ENCODE measurements around the gene RGSL1.

Gene RGSL1

GRCh38 chr1:182561456-182561855 is 111.5 kb downstream of the RGSL1 start:
- no peak overlapping the region for H3K27ac ChIP-seq (ENCODE audit: low read depth, low read length)
- no peaks in the 10 kb centered on the region for H3F3A ChIP-seq (ENCODE audit: control insufficient read depth, insufficient read depth)
- H3K27me3 ChIP-seq (ENCODE audit: control insufficient read depth, low read length), result no peaks in the 10 kb centered on the region
- H4K20me1 ChIP-seq (ENCODE audit: control insufficient read depth, insufficient read depth, low read depth, low read length), result no peaks in the 10 kb centered on the region
- 0 out of 2 replicates have a peak, but pooled peaks cover 3% of the 10 kb centered on the region for H3K4me1 ChIP-seq (ENCODE audit: control insufficient read depth, low read length)
- no peaks in the 10 kb centered on the region for H3K9me3 ChIP-seq (ENCODE audit: control insufficient read depth, insufficient read depth, low read length)
- no peak for TF ChIP-seq EZH2phosphoT487 (IDR thresholded peaks at IDR 0.05; ENCODE audit: borderline replicate concordance, low read length)
- no peaks in the 10 kb centered on the region for H3K79me2 ChIP-seq (ENCODE audit: control insufficient read depth, low read length)
- no peak overlapping the region for H3K4me2 ChIP-seq (ENCODE audit: low read length)
- H3K36me3 ChIP-seq (ENCODE audit: control insufficient read depth, low read length), result no peaks in the 10 kb centered on the region
- no peaks in the 10 kb centered on the region; the same call in 1 of the 2 replicates for H3K9me2 ChIP-seq (replicated peaks; ENCODE audit: control insufficient read depth, low read length)
- H3K4me3 ChIP-seq (ENCODE audit: low read length), result no peak overlapping the region

- no peak overlapping the region for H3K4me3 ChIP-seq (ENCODE audit: low read length)
- H3K79me2 ChIP-seq (ENCODE audit: control insufficient read depth, low read length), result no peaks in the 10 kb centered on the region
- no peaks in the 10 kb centered on the region for H3K9me3 ChIP-seq (ENCODE audit: control insufficient read depth, insufficient read depth, low read length)
- no peaks in the 10 kb centered on the region for H3F3A ChIP-seq (ENCODE audit: control insufficient read depth, insufficient read depth)
- no peaks in the 10 kb centered on the region for H3K36me3 ChIP-seq (ENCODE audit: control insufficient read depth, low read length)
- peaks cover 3% of the 10 kb centered on the region; the same call in 1 of the 2 replicates for H3K4me1 ChIP-seq (ENCODE audit: control insufficient read depth, low read length)
- H3K27me3 ChIP-seq (ENCODE audit: control insufficient read depth, low read length), result no peaks in the 10 kb centered on the region
- no peak overlapping the region for H3K4me2 ChIP-seq (ENCODE audit: low read length)
- H4K20me1 ChIP-seq (ENCODE audit: control insufficient read depth, insufficient read depth, low read depth, low read length), result no peaks in the 10 kb centered on the region
- no peak overlapping the region for H3K27ac ChIP-seq (ENCODE audit: low read depth, low read length)
- TF ChIP-seq CTCF (IDR thresholded peaks at IDR 0.05; ENCODE audit: low read depth, low read length, poor library complexity, severe bottlenecking) (no peak), EZH2phosphoT487 (IDR thresholded peaks at IDR 0.05; ENCODE audit: borderline replicate concordance, low read length) (no peak)
- no peaks in the 10 kb centered on the region; the same call in 1 of the 2 replicates for H3K9me2 ChIP-seq (replicated peaks; ENCODE audit: control insufficient read depth, low read length)
These were observed 113.1 kb downstream of the RGSL1 start for GRCh38 chr1:182563095-182563494.

GRCh38 chr1:182564406-182565004 is 114.6 kb downstream of the RGSL1 start:
- Histone ChIP-seq H3K36me3 (ENCODE audit: control insufficient read depth, low read length) (peaks cover 3% of the 10 kb centered on the region; the same call in 1 of the 2 replicates), H3K9me2 (replicated peaks; ENCODE audit: control insufficient read depth, low read length) (no peaks in the 10 kb centered on the region)
- TF ChIP-seq CTCF (IDR thresholded peaks at IDR 0.05; ENCODE audit: low read depth, low read length, poor library complexity, severe bottlenecking) (no peak), EZH2phosphoT487 (IDR thresholded peaks at IDR 0.05; ENCODE audit: borderline replicate concordance, low read length) (no peak)

GRCh38 chr1:182565537-182565936 is 115.6 kb downstream of the RGSL1 start:
- H3F3A ChIP-seq (ENCODE audit: control insufficient read depth, insufficient read depth), result peaks cover 10% of the 10 kb centered on the region; the same call in 1 of the 2 replicates
- no peaks in the 10 kb centered on the region for H3K9me3 ChIP-seq (ENCODE audit: control insufficient read depth, insufficient read depth, low read length)
- H3K27ac ChIP-seq (ENCODE audit: low read depth, low read length), result no peak overlapping the region
- H3K79me2 ChIP-seq (ENCODE audit: control insufficient read depth, low read length), result no peaks in the 10 kb centered on the region
- TF ChIP-seq EZH2phosphoT487 (IDR thresholded peaks at IDR 0.05; ENCODE audit: borderline replicate concordance, low read length), result no peak
- TF ChIP-seq CTCF (IDR thresholded peaks at IDR 0.05; ENCODE audit: low read depth, low read length, poor library complexity, severe bottlenecking), result no peak
- peaks cover 10% of the 10 kb centered on the region; the same call in 1 of the 2 replicates for H3K36me3 ChIP-seq (ENCODE audit: control insufficient read depth, low read length)
- no peak overlapping the region for H3K4me3 ChIP-seq (ENCODE audit: low read length)
- H3K4me1 ChIP-seq (ENCODE audit: control insufficient read depth, low read length), result peaks cover 27% of the 10 kb centered on the region
- H3K9me2 ChIP-seq (replicated peaks; ENCODE audit: control insufficient read depth, low read length), result no peaks in the 10 kb centered on the region
- H4K20me1 ChIP-seq (ENCODE audit: control insufficient read depth, insufficient read depth, low read depth, low read length), result no peaks in the 10 kb centered on the region
- H3K4me2 ChIP-seq (ENCODE audit: low read length), result no peak overlapping the region
- no peaks in the 10 kb centered on the region for H3K27me3 ChIP-seq (ENCODE audit: control insufficient read depth, low read length)

More at GRCh38 chr1:182564406-182565004, 114.6 kb downstream of the RGSL1 start:
- Histone ChIP-seq H3F3A (ENCODE audit: control insufficient read depth, insufficient read depth) (peaks cover 10% of the 10 kb centered on the region; the same call in 1 of the 2 replicates), H3K79me2 (ENCODE audit: control insufficient read depth, low read length) (no peaks in the 10 kb centered on the region), H3K4me1 (ENCODE audit: control insufficient read depth, low read length) (peaks cover 17% of the 10 kb centered on the region), H3K4me3 (ENCODE audit: low read length) (no peak overlapping the region), H3K9me3 (ENCODE audit: control insufficient read depth, insufficient read depth, low read length) (no peaks in the 10 kb centered on the region), H3K4me2 (ENCODE audit: low read length) (no peak overlapping the region), H3K27ac (ENCODE audit: low read depth, low read length) (no peak overlapping the region), H3K27me3 (ENCODE audit: control insufficient read depth, low read length) (no peaks in the 10 kb centered on the region), H4K20me1 (ENCODE audit: control insufficient read depth, insufficient read depth, low read depth, low read length) (no peaks in the 10 kb centered on the region)
